Astrocyte (in vitro differentiated cells and primary cell): Measurements from ENCODE around the gene NRARP. TPM values are rescaled to one million over a fixed set of nuclear protein-coding genes. Genes with fewer than 3 reads are reported as not detected.

Experiments used
- DNase-seq: peaks from one replicate; pipeline ENCODE4 v3.0.0-alpha.2; 2010; ENCODE audit warnings: low read depth
- FAIRE-seq: peaks from 2 replicates; lab custom pipeline; 2011; peaks lifted over from hg19 to GRCh38; lab: Jason Lieb, UNC
- H2AFZ ChIP-seq: 2 replicates; pipeline ENCODE4 v1.6.0; 2012; ENCODE audit warnings: low read depth, low read length, inconsistent platforms
- H3K27ac ChIP-seq: 2 replicates; pipeline ENCODE4 v1.5.1; 2011; ENCODE audit warnings: low read depth, low read length, inconsistent platforms
- H3K27me3 ChIP-seq: 2 replicates; pipeline ENCODE4 v1.6.0; 2011; ENCODE audit warnings: low read length, inconsistent platforms; ENCODE audit not compliant: insufficient read depth
- H3K36me3 ChIP-seq: 2 replicates; pipeline ENCODE4 v1.5.1; 2011; ENCODE audit warnings: low read length, inconsistent platforms; ENCODE audit not compliant: insufficient read depth
- H3K4me1 ChIP-seq: 2 replicates; pipeline ENCODE4 v1.5.1; 2011; ENCODE audit warnings: low read length, inconsistent platforms; ENCODE audit not compliant: insufficient read depth
- H3K4me2 ChIP-seq: 2 replicates; pipeline ENCODE4 v1.6.0; 2012; ENCODE audit warnings: low read length, inconsistent platforms
- H3K4me3 ChIP-seq: 2 replicates; pipeline ENCODE4 v1.5.1; 2011; ENCODE audit warnings: low read depth, mild to moderate bottlenecking, low read length, inconsistent platforms; ENCODE audit not compliant: insufficient read depth
- H3K79me2 ChIP-seq: 2 replicates; pipeline ENCODE4 v1.6.0; 2012; ENCODE audit warnings: mild to moderate bottlenecking, low read length, inconsistent platforms; ENCODE audit not compliant: insufficient read depth
- H3K9ac ChIP-seq: 2 replicates; pipeline ENCODE4 v1.6.0; 2012; ENCODE audit warnings: mild to moderate bottlenecking, low read length, inconsistent platforms
- H3K9me3 ChIP-seq: 2 replicates; pipeline ENCODE4 v1.5.1; 2012; ENCODE audit warnings: low read depth, mild to moderate bottlenecking, low read length, inconsistent platforms; ENCODE audit not compliant: insufficient read depth
- H4K20me1 ChIP-seq: 2 replicates; pipeline ENCODE4 v1.6.0; 2012; ENCODE audit warnings: low read length, inconsistent platforms; ENCODE audit not compliant: insufficient read depth
- H3K27ac Mint-ChIP-seq: one replicate; pipeline ENCODE4 v1.8.0; 2021; ENCODE audit warnings: mild to moderate bottlenecking, mixed read lengths; ENCODE audit not compliant: unreplicated experiment
- H3K27me3 Mint-ChIP-seq: one replicate; pipeline ENCODE4 v1.8.0; 2021; ENCODE audit warnings: low read depth, mixed read lengths; ENCODE audit not compliant: unreplicated experiment
- H3K36me3 Mint-ChIP-seq: one replicate; pipeline ENCODE4 v1.8.0; 2021; ENCODE audit warnings: low read depth, mixed read lengths; ENCODE audit not compliant: unreplicated experiment
- H3K4me1 Mint-ChIP-seq: one replicate; pipeline ENCODE4 v1.8.0; 2021; ENCODE audit warnings: low read depth, mixed read lengths; ENCODE audit not compliant: unreplicated experiment
- H3K4me3 Mint-ChIP-seq: one replicate; pipeline ENCODE4 v1.8.0; 2021; ENCODE audit warnings: mild to moderate bottlenecking, moderate library complexity, mixed read lengths; ENCODE audit not compliant: unreplicated experiment
- H3K9me3 Mint-ChIP-seq: one replicate; pipeline ENCODE4 v1.8.0; 2021; ENCODE audit warnings: mild to moderate bottlenecking, mixed read lengths; ENCODE audit not compliant: unreplicated experiment
- EZH2 ChIP-seq: IDR thresholded peaks from 2 replicates; pipeline ENCODE4 v1.6.1; 2012; ENCODE audit warnings: mild to moderate bottlenecking, low read length, inconsistent platforms; ENCODE audit not compliant: insufficient read depth
- total RNA-seq: library from RNA; stranded (reverse); gene quantifications from 2 replicates; pipeline ENCODE4 v1.2.1, GENCODE V29; 2021
- TF ChIP-seq, protein P1 (sequence below): IDR thresholded peaks from 2 replicates; pipeline ENCODE4 v1.5.1; 2011; ENCODE audit warnings: low read depth, mild to moderate bottlenecking, inconsistent platforms, low read length, moderate library complexity; ENCODE audit not compliant: insufficient read depth

NRARP gene
- total RNA-seq, 1 donor from 2014 or later: 7.3 TPM

DNA sequence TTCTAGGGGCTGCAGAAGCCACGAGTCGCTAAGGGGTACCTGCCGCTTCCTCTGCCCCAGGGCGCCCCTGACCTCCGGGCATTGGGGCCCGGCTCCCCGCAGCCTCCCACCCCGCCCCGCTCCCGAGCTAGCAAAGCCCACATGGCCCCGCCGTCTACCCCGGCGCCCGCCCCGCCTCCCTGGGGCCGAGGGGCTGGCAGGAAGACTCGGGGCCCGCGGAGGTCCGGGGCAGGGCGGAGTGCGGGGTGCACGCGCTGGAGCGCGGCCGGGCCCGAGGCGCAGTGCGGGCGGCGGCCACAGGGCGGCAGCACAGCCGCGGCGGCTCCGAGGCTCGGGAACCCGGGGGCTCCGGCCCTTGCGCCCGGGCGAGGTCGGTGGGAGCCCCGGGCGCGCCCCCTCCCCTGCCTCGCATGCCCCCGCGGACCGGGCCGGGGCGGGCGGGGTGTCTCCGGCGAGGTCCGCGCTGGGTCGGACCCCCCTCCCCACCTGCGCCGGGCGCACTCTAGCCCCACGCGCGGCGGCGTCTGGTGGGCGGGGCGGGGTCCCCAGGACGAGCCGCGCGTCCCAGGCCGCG is 6.7 kb downstream of the NRARP start:
- H3K27me3 ChIP-seq: peaks cover 14% of the 10 kb centered on the region
- H3K9ac ChIP-seq: no peak overlapping the region
- no peaks in the 10 kb centered on the region for H3K36me3 Mint-ChIP-seq
- H3K4me1 ChIP-seq: peaks cover 34% of the 10 kb centered on the region
- H3K27ac ChIP-seq: no peak overlapping the region
- H3K27ac Mint-ChIP-seq: no peak overlapping the region
- DNase-seq (no peak), FAIRE-seq (no peak)
- no peak for TF ChIP-seq EZH2
- TF ChIP-seq, protein P1, sequence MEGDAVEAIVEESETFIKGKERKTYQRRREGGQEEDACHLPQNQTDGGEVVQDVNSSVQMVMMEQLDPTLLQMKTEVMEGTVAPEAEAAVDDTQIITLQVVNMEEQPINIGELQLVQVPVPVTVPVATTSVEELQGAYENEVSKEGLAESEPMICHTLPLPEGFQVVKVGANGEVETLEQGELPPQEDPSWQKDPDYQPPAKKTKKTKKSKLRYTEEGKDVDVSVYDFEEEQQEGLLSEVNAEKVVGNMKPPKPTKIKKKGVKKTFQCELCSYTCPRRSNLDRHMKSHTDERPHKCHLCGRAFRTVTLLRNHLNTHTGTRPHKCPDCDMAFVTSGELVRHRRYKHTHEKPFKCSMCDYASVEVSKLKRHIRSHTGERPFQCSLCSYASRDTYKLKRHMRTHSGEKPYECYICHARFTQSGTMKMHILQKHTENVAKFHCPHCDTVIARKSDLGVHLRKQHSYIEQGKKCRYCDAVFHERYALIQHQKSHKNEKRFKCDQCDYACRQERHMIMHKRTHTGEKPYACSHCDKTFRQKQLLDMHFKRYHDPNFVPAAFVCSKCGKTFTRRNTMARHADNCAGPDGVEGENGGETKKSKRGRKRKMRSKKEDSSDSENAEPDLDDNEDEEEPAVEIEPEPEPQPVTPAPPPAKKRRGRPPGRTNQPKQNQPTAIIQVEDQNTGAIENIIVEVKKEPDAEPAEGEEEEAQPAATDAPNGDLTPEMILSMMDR: peak; percentile 5
- H3K36me3 ChIP-seq: no peaks in the 10 kb centered on the region
- peaks cover 3% of the 10 kb centered on the region for H4K20me1 ChIP-seq
- H3K4me3 ChIP-seq: peak overlapping the region; percentile 5
- H3K4me2 ChIP-seq: peak overlapping the region; percentile 70
- H3K9me3 Mint-ChIP-seq: no peaks in the 10 kb centered on the region
- H3K4me1 Mint-ChIP-seq: peaks cover 5% of the 10 kb centered on the region
- H3K4me3 Mint-ChIP-seq: no peak overlapping the region
- H3K27me3 Mint-ChIP-seq: peaks cover 11% of the 10 kb centered on the region
- peaks cover 4% of the 10 kb centered on the region for H3K9me3 ChIP-seq
- no peaks in the 10 kb centered on the region for H3K79me2 ChIP-seq
- no peak overlapping the region for H2AFZ ChIP-seq

DNA sequence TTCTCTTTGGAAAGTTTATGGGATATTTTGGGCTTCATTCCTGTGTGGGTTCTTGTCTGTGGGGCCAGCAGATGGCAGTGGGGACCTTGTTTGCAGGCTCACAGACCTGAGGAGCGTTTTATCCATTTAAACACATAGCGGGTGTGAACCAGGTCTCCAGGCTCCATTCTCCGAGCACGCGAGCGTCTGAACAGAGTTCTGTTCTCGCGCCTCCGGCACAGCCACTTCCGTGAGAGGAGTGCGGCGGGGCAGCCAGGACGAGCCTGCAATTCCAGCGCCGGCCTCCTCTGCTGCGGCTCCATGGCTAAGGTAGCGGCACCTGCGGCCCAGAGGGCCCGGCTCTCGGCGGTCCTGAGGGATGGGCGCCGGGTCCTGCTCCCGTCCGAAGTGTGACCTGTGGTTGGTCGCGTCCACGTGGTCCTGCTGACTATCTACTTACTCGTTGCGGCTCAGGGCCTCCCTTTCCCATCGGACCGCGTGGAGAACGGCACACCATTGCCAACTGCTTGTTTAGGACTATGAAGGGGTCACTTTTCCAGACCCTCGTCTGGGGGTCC is 7.3 kb downstream of the NRARP start:
- FAIRE-seq (no peak), DNase-seq (no peak)
- H3K9ac ChIP-seq: no peak overlapping the region
- peak overlapping the region; percentile 41 for H2AFZ ChIP-seq
- H3K27me3 ChIP-seq: peaks cover 9% of the 10 kb centered on the region
- peak overlapping the region; percentile 70 for H3K4me2 ChIP-seq
- no peaks in the 10 kb centered on the region for H3K36me3 ChIP-seq
- Mint-ChIP-seq H3K27me3 (peaks cover 11% of the 10 kb centered on the region), H3K4me3 (no peak overlapping the region), H3K36me3 (no peaks in the 10 kb centered on the region), H3K9me3 (no peaks in the 10 kb centered on the region), H3K4me1 (peaks cover 5% of the 10 kb centered on the region), H3K27ac (peak overlapping the region; percentile 58)
- H3K4me1 ChIP-seq: peaks cover 28% of the 10 kb centered on the region
- H3K27ac ChIP-seq: no peak overlapping the region
- no peak for TF ChIP-seq EZH2
- TF ChIP-seq, protein P1: peak; percentile 17
- H3K4me3 ChIP-seq: peak overlapping the region; percentile 5
- H4K20me1 ChIP-seq: peaks cover 3% of the 10 kb centered on the region
- H3K9me3 ChIP-seq: peaks cover 4% of the 10 kb centered on the region
- no peaks in the 10 kb centered on the region for H3K79me2 ChIP-seq

DNA sequence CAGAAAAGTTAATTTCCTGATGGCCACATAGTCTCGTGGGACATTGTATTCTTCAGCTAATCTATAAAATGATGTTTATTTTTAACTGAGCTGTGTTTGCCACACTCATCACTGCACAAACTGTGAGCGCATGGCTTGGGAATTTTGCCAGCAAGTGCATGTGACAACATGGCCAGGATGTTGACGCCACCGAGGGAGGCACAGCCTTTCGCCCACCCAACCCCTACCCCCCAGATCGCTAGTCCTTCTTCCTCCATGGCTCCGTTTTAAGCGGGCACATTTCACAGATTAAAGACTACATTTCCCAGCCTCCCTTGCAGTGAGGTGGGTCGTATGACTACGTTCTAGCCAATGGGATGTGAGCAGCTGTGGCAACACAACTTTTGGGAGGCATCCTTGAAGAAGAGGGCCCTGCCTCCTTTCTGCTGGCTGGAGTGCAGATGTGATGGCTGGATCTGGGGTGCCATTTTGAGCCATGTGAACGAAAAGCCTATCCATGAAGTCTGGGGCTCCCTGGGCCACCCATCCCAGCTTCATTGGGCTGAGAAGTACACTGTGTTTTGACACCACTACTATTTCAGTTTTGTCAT is 7.9 kb downstream of the NRARP start:
- peaks cover under 1% of the 10 kb centered on the region for H4K20me1 ChIP-seq
- H3K4me1 Mint-ChIP-seq: peaks cover 4% of the 10 kb centered on the region
- H3K79me2 ChIP-seq: no peaks in the 10 kb centered on the region
- no peak overlapping the region for H3K4me3 ChIP-seq
- H3K27me3 ChIP-seq: peaks cover 6% of the 10 kb centered on the region
- no peak for FAIRE-seq
- H3K9me3 Mint-ChIP-seq: no peaks in the 10 kb centered on the region
- no peak overlapping the region for H2AFZ ChIP-seq
- TF ChIP-seq, protein P1: no peak
- no peak for TF ChIP-seq EZH2
- no peaks in the 10 kb centered on the region for H3K36me3 ChIP-seq
- H3K9me3 ChIP-seq: peaks cover 4% of the 10 kb centered on the region
- H3K4me1 ChIP-seq: peaks cover 25% of the 10 kb centered on the region
- no peak overlapping the region for H3K9ac ChIP-seq
- H3K4me2 ChIP-seq: no peak overlapping the region
- H3K27ac ChIP-seq: no peak overlapping the region
- H3K36me3 Mint-ChIP-seq: no peaks in the 10 kb centered on the region
- DNase-seq: peak; percentile 26
- peak overlapping the region; percentile 67 for H3K4me3 Mint-ChIP-seq
- peak overlapping the region; percentile 58 for H3K27ac Mint-ChIP-seq
- H3K27me3 Mint-ChIP-seq: peaks cover 11% of the 10 kb centered on the region
